NCI-H1694 treated with DMSO at 0.1 percent for 48 hours (cell line): ENCODE results near the gene PIP5K1C.
"Not testable (repeated sequence)": the region's sequence is repeated elsewhere in the genome, so short reads cannot be mapped to it uniquely, and the experiment has no call there.

Source experiments
- DNase-seq: peaks from one replicate; lab custom pipeline; 2025; lab: John Stamatoyannopoulos, UW

Gene PIP5K1C

GRCh38 chr19:3590991-3591659, 109.1 kb downstream of the PIP5K1C start:
- no peak for DNase-seq

GRCh38 chr19:3589949-3590348, 110.3 kb downstream of the PIP5K1C start:
- no peak for DNase-seq

DNA sequence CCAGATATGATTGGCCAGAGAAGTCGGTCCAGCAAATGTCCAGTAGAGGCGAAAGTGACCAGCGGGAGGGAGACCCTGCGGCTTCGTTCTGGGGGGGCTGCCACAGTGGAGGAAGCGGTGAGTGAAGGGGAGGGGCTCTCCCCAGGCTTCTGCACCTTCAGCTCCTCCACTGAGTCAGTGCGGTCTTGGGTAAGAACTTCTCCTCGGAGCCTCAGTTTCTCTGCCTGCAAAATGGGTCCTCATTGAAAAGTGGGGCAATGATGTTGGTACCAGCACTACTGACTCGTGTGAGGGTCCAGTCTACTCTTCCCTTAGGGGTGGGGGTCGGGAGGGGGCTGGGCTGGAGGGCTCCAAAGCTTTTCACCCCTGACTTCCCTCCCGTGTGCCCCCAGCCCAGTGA, 110.8 kb downstream of the PIP5K1C start:
- no peak for DNase-seq

DNA sequence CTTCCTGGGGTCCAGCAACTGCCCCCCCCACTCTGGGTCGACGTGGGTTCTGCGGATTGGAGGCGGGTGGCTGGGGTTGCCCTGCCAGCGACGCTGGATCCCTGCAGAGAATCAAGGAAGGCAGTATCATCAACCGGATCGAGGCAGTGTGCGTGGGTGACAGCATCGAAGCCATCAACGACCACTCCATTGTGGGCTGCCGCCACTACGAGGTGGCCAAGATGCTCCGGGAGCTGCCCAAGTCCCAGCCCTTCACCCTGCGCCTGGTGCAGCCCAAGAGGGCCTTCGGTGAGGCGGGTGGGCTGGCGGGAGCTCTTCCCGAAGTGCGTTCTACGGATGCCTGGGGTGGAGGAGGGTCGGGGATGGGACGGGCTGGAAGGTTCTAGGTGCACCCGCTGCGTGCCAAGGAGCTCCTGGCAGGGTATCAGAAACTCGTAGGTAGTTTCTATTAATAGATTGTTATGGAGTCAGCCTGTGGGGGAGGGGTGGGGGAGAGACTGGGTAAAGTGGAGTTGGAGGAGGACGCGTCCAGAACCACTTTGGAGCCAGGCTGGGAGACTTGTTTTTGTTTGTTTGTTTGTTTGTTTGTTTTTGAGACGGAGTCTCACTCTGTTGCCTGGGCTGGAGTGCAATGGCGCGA, 113.4 kb downstream of the PIP5K1C start:
- no peak for DNase-seq

DNA sequence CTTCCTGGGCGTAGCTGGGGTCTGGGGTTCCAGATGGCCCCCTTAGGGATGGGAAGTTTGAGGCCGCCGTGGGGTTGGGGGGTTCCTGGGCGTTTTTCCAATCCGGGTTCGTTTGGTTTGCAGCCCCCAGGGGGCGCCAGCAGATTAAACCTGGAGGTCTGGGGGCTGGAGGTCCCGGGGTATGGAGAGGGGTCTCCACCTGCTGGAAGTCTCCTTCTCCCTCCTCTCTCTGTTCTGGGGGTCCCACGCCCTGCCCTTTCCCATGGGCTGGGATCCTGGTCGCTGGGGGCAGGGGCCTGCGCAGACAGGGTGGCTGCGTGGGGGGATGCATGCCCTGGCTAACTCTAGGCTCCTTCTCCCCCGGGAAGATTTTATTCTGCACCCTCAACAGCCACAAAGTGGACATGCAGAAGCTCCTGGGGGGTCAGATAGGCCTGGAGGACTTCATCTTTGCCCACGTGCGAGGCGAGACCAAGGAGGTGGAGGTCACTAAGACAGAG, 114.1 kb downstream of the PIP5K1C start:
- no peak for DNase-seq

DNA sequence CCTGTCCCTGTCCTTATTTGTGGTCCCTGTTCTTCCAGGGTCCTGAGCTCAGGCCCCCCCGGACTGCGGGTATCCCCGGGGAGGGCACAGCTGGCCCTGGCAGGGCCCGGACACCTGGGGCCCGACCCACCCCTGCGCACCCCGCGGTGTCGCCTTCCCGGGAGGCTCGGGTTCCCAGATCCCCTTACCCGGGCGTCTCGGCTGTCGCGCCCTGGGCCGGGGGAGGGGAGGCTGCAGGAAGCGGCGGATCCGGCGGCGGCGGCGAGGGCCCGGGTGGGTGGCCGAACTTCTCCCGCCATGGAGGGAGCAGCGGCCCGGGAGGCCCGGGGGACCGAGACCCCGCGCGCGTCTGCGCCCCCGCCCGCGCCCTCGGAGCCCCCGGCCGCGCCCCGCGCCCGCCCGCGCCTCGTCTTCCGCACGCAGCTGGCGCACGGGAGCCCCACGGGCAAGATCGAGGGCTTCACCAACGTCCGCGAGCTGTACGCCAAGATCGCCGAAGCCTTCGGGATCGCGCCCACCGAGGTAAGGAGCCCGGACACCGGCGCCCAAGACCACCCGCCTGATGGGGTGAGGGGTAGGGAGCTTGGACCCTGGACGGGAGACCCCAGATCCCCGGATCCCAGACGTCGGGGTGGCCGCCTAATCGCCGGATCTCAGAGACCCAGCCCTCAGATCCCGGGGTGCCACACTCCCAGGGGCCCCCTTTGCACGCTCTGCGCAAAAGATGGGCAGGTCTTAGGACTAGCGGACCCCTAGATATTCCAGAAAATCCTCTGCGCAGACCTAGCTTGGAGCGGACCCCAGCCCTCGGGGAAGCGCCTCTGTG, 114.8 kb downstream of the PIP5K1C start, which contains the start of gene GIPC3:
TSS of gene GIPC3 (plus strand) at position 178 of the 826 bp plus-strand sequence. CDS start at position 298, 120 bp downstream.
- DNase-seq = no peak

GRCh38 chr19:3584036-3584802, 116.0 kb downstream of the PIP5K1C start:
- not testable (repeated sequence) for DNase-seq

- DNase-seq = not testable (repeated sequence)
Measured at GRCh38 chr19:3581792-3582191, 118.5 kb downstream of the PIP5K1C start.
